K562 (cell line): ENCODE results near the gene CCM2. TPM values are rescaled to one million over a fixed set of nuclear protein-coding genes. Genes with fewer than 3 reads are reported as not detected.

ENCODE experiments used
- ARNT ChIP-seq, 2 experiments: fragments of 450-650 bp; IDR thresholded peaks; 2 replicates each; pipeline ENCODE4 v1.6.1; 2016; ENCODE audit warnings: mild to moderate bottlenecking in 1 of 2
- BMI1 ChIP-seq: fragments of 150-350 bp; IDR thresholded peaks from 2 replicates; pipeline ENCODE4 v1.6.1; 2014; ENCODE audit warnings: low read length
- CCNT2 ChIP-seq: IDR thresholded peaks from 2 replicates; pipeline ENCODE4 v1.6.1; 2011; ENCODE audit warnings: borderline replicate concordance, low read depth, mild to moderate bottlenecking, moderate library complexity, mixed read lengths, low read length; ENCODE audit not compliant: insufficient read length; ENCODE audit errors: extremely low read depth
- CHCHD3 ChIP-seq: fragments of 250-450 bp; sonication (Bioruptor Pico); IDR thresholded peaks from 2 replicates; pipeline ENCODE4 v2.1.2; 2022; ENCODE audit warnings: mild to moderate bottlenecking
- ELF4 ChIP-seq: fragments of 450-650 bp; formaldehyde crosslinking; IDR thresholded peaks from 2 replicates; pipeline ENCODE4 v1.4.0; 2022; ENCODE audit warnings: missing genetic modification characterization
- ETS2 ChIP-seq: IDR thresholded peaks from 2 replicates; pipeline ENCODE4 v1.6.1; 2016; ENCODE audit warnings: borderline replicate concordance, missing genetic modification characterization, mild to moderate bottlenecking, moderate library complexity, missing compliant biosample characterization; ENCODE audit not compliant: poor library complexity, severe bottlenecking
- KLF10 ChIP-seq: fragments of 250-450 bp; sonication (Bioruptor Pico); IDR thresholded peaks from 2 replicates; pipeline ENCODE4 v1.6.1; 2021; ENCODE audit warnings: matching md5 sums
- MECOM ChIP-seq: fragments of 250-450 bp; sonication (Bioruptor Pico); IDR thresholded peaks from 2 replicates; pipeline ENCODE4 v1.8.0; 2022; ENCODE audit warnings: inconsistent platforms
- PYGO2 ChIP-seq: fragments of 450-650 bp; IDR thresholded peaks from 2 replicates; pipeline ENCODE4 v1.6.1; 2016; ENCODE audit warnings: mild to moderate bottlenecking, missing genetic modification characterization, moderate library complexity, missing compliant biosample characterization
- RAD21 ChIP-seq, 2 experiments: fragments of 250-450 bp in 1 of 2; fragments of 450-650 bp in 1 of 2; sonication (Bioruptor Pico) in 1 of 2; formaldehyde crosslinking in 1 of 2; IDR thresholded peaks in 1 of 2; conservative IDR thresholded peaks in 1 of 2; 2 replicates each; pipeline versions ENCODE4 v1.4.0 to v1.8.0; 2020 to 2022; ENCODE audit warnings: mild to moderate bottlenecking in 2 of 2, moderate library complexity in 1 of 2
- RB1 ChIP-seq: fragments of 450-650 bp; IDR thresholded peaks from 2 replicates; pipeline ENCODE4 v1.6.1; 2017; ENCODE audit warnings: low read depth, mild to moderate bottlenecking
- RFX5 ChIP-seq: IDR thresholded peaks from 2 replicates; pipeline ENCODE4 v1.6.1; 2011; ENCODE audit warnings: low read depth, mild to moderate bottlenecking, improper control_type of control experiment, low read length
- SRF ChIP-seq, 2 experiments: fragments of 250-450, 450-650 bp in 1 of 2; sonication (Bioruptor Pico) in 1 of 2; sonication (generic) in 1 of 2; formaldehyde crosslinking; IDR thresholded peaks; 2 replicates each; pipeline versions ENCODE4 v1.5.0 to v1.5.1; 2020 to 2022; ENCODE audit warnings: mild to moderate bottlenecking in 1 of 2, missing genetic modification reagents in 1 of 2
- TAF7 ChIP-seq: fragments of 450-650 bp; IDR thresholded peaks from 2 replicates; pipeline ENCODE4 v1.6.1; 2016; ENCODE audit warnings: missing genetic modification characterization, missing compliant biosample characterization
- TBP ChIP-seq: optimal IDR thresholded peaks from 2 replicates; pipeline ENCODE3; 2011; ENCODE audit warnings: low read depth, low read length, improper control_type of control experiment
- ZBED1 ChIP-seq: IDR thresholded peaks from 2 replicates; pipeline ENCODE4 v1.6.1; 2014
- ZEB2 ChIP-seq: fragments of 450-650 bp; IDR thresholded peaks from 2 replicates; pipeline ENCODE4 v1.6.1; 2016
- ZFX ChIP-seq: sonication (generic); formaldehyde crosslinking; IDR thresholded peaks from 2 replicates; pipeline ENCODE4 v1.8.0; 2022; ENCODE audit warnings: mild to moderate bottlenecking, missing genetic modification reagents, moderate library complexity
- ZNF696 ChIP-seq: fragments of 250-450 bp; sonication (Bioruptor Pico); conservative IDR thresholded peaks from 2 replicates; pipeline ENCODE4 v1.4.0; 2020; ENCODE audit warnings: mild to moderate bottlenecking, moderate library complexity
- ZNF778 ChIP-seq: fragments of 450-650 bp; formaldehyde crosslinking; IDR thresholded peaks from 2 replicates; pipeline ENCODE4 v1.4.0; 2020; ENCODE audit warnings: mild to moderate bottlenecking, moderate library complexity
- polyA plus RNA-seq, 8 experiments: library from polyadenylated mRNA; depleted of rRNA in 4 of 8; stranded (reverse) in 5 of 8; unstranded in 3 of 8; fragments of >200 nt; fragmentation: Nextera tagmentation in 2 of 8; fragmentation: Illumina TruSeq in 1 of 8; extraction: Ambion mirVana in 2 of 8; extraction: Trizol in 1 of 8; gene quantifications; 2 replicates each; pipeline versions ENCODE4 v1.2.1 to v1.2.3, GENCODE V29; 2011 to 2014; ENCODE audit warnings: inconsistent platforms in 1 of 8, missing spikeins in 1 of 8
- total RNA-seq, 7 experiments: library from RNA; depleted of rRNA in 6 of 7; stranded (reverse); fragments of >200 nt in 6 of 7; fragmentation: Illumina TruSeq in 2 of 7; extraction: Trizol in 2 of 7; gene quantifications; 2 replicates each; pipeline versions ENCODE4 v1.2.1 to v1.2.3, GENCODE V29; 2011 to 2021; ENCODE audit warnings: low replicate concordance in 1 of 7
- TF ChIP-seq, protein P1 (sequence below): fragments of 250-450 bp; sonication (Bioruptor Pico); IDR thresholded peaks from 2 replicates; pipeline ENCODE4 v1.5.1; 2021; ENCODE audit warnings: mild to moderate bottlenecking
- TF ChIP-seq, protein P2 (sequence below): fragments of 450-650 bp; IDR thresholded peaks from 2 replicates; pipeline ENCODE4 v1.6.1; 2016; ENCODE audit warnings: mild to moderate bottlenecking
- TF ChIP-seq, protein P3 (sequence below): fragments of 250-450 bp; sonication (Bioruptor Pico); IDR thresholded peaks from 2 replicates; pipeline ENCODE4 v1.8.0; 2022; ENCODE audit warnings: moderate library complexity, mild to moderate bottlenecking, inconsistent platforms

Gene CCM2
- total and polyA plus RNA-seq, 9 of the 15 experiments (the other 6 are each of a cell fraction or from before 2014, with no cell fraction given) = 0.41 to 38.6 (median 25.9) TPM

DNA sequence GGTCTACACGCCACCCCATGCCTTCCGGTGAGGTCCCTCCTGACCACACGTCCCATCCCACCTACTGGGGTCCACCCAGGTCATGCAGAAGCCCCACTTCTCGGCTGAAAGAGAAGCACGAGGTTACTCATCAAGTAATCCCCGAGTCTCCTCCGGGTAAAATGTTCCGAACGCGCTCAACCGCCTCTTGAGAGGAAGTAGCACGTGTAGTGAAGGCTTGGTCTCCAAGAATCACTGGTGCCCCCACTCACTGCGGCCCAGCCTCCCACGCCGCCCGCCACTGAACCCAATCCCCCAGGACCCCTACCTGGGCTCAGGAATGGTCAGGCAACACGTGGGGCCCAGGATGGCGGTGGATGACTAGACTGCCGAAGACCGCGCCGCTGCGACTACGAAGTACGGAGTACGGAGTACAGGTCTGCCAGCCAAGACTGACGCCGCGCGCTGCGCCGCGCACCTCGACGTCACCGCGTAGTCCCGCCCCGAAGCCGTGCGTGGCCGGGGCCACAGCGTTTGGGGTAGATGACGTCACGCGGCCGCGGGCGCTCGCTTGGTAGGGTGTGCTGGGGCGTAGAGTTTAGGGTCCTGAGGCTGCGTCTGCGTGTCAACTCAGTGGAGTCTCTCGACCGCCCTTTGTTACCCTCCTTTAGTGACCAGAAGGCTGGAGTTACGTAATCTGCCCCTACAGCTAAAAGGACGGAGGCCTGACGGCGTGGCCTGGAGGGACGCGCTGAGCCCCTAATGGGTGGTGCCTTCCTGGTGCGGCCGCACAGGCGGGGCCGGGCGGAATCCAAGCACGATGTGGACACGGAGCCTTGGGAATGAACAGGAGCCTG is 13.6 kb upstream of the CCM2 start (continued):
- TF ChIP-seq, protein P1, sequence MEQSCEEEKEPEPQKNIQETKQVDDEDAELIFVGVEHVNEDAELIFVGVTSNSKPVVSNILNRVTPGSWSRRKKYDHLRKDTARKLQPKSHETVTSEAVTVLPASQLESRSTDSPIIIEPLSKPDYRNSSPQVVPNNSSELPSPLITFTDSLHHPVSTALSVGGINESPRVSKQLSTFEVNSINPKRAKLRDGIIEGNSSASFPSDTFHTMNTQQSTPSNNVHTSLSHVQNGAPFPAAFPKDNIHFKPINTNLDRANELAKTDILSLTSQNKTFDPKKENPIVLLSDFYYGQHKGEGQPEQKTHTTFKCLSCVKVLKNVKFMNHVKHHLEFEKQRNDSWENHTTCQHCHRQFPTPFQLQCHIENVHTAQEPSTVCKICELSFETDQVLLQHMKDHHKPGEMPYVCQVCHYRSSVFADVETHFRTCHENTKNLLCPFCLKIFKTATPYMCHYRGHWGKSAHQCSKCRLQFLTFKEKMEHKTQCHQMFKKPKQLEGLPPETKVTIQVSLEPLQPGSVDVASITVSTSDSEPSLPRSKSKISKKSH (CRISPR knock-in tag) = no peak
- no peak for TF ChIP-seq MECOM
- TF ChIP-seq ZFX (CRISPR knock-in tag) = peak; percentile 97
- TF ChIP-seq, protein P2, sequence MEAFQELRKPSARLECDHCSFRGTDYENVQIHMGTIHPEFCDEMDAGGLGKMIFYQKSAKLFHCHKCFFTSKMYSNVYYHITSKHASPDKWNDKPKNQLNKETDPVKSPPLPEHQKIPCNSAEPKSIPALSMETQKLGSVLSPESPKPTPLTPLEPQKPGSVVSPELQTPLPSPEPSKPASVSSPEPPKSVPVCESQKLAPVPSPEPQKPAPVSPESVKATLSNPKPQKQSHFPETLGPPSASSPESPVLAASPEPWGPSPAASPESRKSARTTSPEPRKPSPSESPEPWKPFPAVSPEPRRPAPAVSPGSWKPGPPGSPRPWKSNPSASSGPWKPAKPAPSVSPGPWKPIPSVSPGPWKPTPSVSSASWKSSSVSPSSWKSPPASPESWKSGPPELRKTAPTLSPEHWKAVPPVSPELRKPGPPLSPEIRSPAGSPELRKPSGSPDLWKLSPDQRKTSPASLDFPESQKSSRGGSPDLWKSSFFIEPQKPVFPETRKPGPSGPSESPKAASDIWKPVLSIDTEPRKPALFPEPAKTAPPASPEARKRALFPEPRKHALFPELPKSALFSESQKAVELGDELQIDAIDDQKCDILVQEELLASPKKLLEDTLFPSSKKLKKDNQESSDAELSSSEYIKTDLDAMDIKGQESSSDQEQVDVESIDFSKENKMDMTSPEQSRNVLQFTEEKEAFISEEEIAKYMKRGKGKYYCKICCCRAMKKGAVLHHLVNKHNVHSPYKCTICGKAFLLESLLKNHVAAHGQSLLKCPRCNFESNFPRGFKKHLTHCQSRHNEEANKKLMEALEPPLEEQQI = peak; percentile 76; the same call in 1 of the 2 replicates
- TF ChIP-seq ELF4 (CRISPR knock-in tag) = no peak
- TF ChIP-seq TAF7 (tag) = peak; percentile 99
- peak; percentile 9; the same call in 1 of the 2 replicates for TF ChIP-seq CHCHD3 (CRISPR knock-in tag)
- TF ChIP-seq TBP = peak; percentile 98
- TF ChIP-seq CCNT2 = peak; percentile 93
- TF ChIP-seq PYGO2 (tag) = no peak
- TF ChIP-seq ARNT (IDR thresholded peaks at IDR 0.05) = no peak
- TF ChIP-seq KLF10 (CRISPR knock-in tag) = no peak
- TF ChIP-seq ZNF696 = no peak
- no peak for TF ChIP-seq SRF (CRISPR knock-in tag; IDR thresholded peaks at IDR 0.05)
- no peak for TF ChIP-seq ETS2 (tag)
- TF ChIP-seq, protein P3, sequence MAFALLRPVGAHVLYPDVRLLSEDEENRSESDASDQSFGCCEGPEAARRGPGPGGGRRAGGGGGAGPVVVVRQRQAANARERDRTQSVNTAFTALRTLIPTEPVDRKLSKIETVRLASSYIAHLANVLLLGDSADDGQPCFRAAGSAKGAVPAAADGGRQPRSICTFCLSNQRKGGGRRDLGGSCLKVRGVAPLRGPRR (CRISPR knock-in tag) = no peak; the same call in 1 of the 2 replicates
- no peak for TF ChIP-seq BMI1
- TF ChIP-seq ZNF778 (CRISPR knock-in tag) = no peak
- peak; percentile 92 for TF ChIP-seq RB1
- 0 out of 4 replicates have a peak, but pooled peaks of 1 of the 2 experiments have one; percentile 6 for TF ChIP-seq RAD21 (CRISPR knock-in tag; conservative IDR thresholded peaks at IDR 0.05 in 1 of 2, IDR thresholded peaks at IDR 0.05 in 1 of 2)
- TF ChIP-seq ZEB2 = no peak
- 0 out of 2 replicates have a peak, but pooled peaks have one; percentile 7 for TF ChIP-seq RFX5
- TF ChIP-seq ZBED1 = 0 out of 2 replicates have a peak, but pooled peaks have one; percentile 14
